Measurements from ENCODE around the gene ABCA13.

Gene ABCA13

GRCh38 chr7:48643431-48644013, 472.3 kb downstream of the ABCA13 start:
- no peak for DNase-seq (ENCODE audit: low read depth)

- DNase-seq (ENCODE audit: low read depth), result no peak
Measured at GRCh38 chr7:48658138-48658537, 486.9 kb downstream of the ABCA13 start.

- no peak for DNase-seq (ENCODE audit: low read depth)
Measured at GRCh38 chr7:48660306-48660870, 489.1 kb downstream of the ABCA13 start.

- DNase-seq (ENCODE audit: low read depth), result no peak
Measured at GRCh38 chr7:48664241-48664640, 493.0 kb downstream of the ABCA13 start.

- no peak for DNase-seq (ENCODE audit: low read depth)
Measured at GRCh38 chr7:48665353-48666135, 494.3 kb downstream of the ABCA13 start.

GRCh38 chr7:48667407-48667806, 496.1 kb downstream of the ABCA13 start:
- DNase-seq (ENCODE audit: low read depth), result no peak

GRCh38 chr7:48671656-48672055, 500.4 kb downstream of the ABCA13 start:
- no peak for DNase-seq (ENCODE audit: low read depth)

- no peak for DNase-seq (ENCODE audit: low read depth)
Measured at GRCh38 chr7:48681006-48681405, 509.7 kb downstream of the ABCA13 start.

- no peak for DNase-seq (ENCODE audit: low read depth)
Measured at GRCh38 chr7:48691788-48692187, 520.5 kb downstream of the ABCA13 start.
